Measurements from ENCODE around the gene BHLHE41. TPM values are rescaled to one million over a fixed set of nuclear protein-coding genes. Genes with fewer than 3 reads are reported as not detected.

Gene BHLHE41
- polyA plus RNA-seq, 2 of the 4 experiments (the other 2 are of a cell fraction): 0.41 to 0.81 TPM

GRCh38 chr12:26158078-26158764 is 33.4 kb upstream of the BHLHE41 start:
- CTCF ChIA-PET: no interaction called here
- TF ChIP-seq TFCP2L1 (CRISPR knock-in tag; IDR thresholded peaks at IDR 0.05): no peak
- no peak for TF ChIP-seq HMGXB4 (CRISPR knock-in tag; IDR thresholded peaks at IDR 0.05; ENCODE audit: borderline replicate concordance)
- no peak for TF ChIP-seq ZNF302 (CRISPR knock-in tag; IDR thresholded peaks at IDR 0.05)
- no peak for TF ChIP-seq RARB (CRISPR knock-in tag; IDR thresholded peaks at IDR 0.05)
- TF ChIP-seq HDAC2 (IDR thresholded peaks at IDR 0.05): no peak
- no peak for TF ChIP-seq HOXB13 (CRISPR knock-in tag; IDR thresholded peaks at IDR 0.05; ENCODE audit: low read depth)
- TF ChIP-seq PHF8 (IDR thresholded peaks at IDR 0.05; ENCODE audit: borderline replicate concordance, low read depth): no peak
- TF ChIP-seq SMC3 (IDR thresholded peaks at IDR 0.05): no peak
- TF ChIP-seq GATA3 (IDR thresholded peaks at IDR 0.05; ENCODE audit: borderline replicate concordance): no peak
- no peak for FAIRE-seq

GRCh38 chr12:26157001-26157400 is 32.2 kb upstream of the BHLHE41 start:
- POLR2A ChIA-PET: no interaction called here
- WGBS (ENCODE audit: missing lambda C conversion rate): 52% methylated on average over 3 of the region's 3 CpGs
- no peak for DNase-seq (ENCODE audit: low read depth in 1 of 2, low spot score in 1 of 2)
- Histone ChIP-seq H3K4me2 (no peak overlapping the region), H3K27ac (no peak overlapping the region), H3K4me1 (peaks cover 17% of the 10 kb centered on the region), H3K4me3 (no peak overlapping the region), H3K9me3 (no peaks in the 10 kb centered on the region)
- CTCF ChIA-PET: interaction anchor here (0.6 to 0.9 kb wide), 2 partner anchors 35 to 49 kb away, joined by 3 read pairs; no protein-coding TSS in a partner anchor
- no peak for ATAC-seq
- no peak for FAIRE-seq
- TF ChIP-seq FOSB (CRISPR knock-in tag; IDR thresholded peaks at IDR 0.05): no peak
- no peak for TF ChIP-seq SREBF2 (IDR thresholded peaks at IDR 0.05)
- no peak for TF ChIP-seq HOXB5 (CRISPR knock-in tag; IDR thresholded peaks at IDR 0.05)
- TF ChIP-seq HEYL (CRISPR knock-in tag; IDR thresholded peaks at IDR 0.05): no peak
- TF ChIP-seq KDM5A (IDR thresholded peaks at IDR 0.05): no peak
- TF ChIP-seq USF2 (IDR thresholded peaks at IDR 0.05): no peak

More at GRCh38 chr12:26158078-26158764, 33.4 kb upstream of the BHLHE41 start:
- ATAC-seq: peak in 1 of 2 experiments; percentile 60; a peak in 3 of 6 replicates
- peaks cover 10% of the 10 kb centered on the region; the same call in 2 of the 3 replicates for H3K4me1 ChIP-seq
- 64% methylated on average over 3 of the region's 3 CpGs for WGBS (ENCODE audit: missing lambda C conversion rate)
- no peak overlapping the region for H3K4me2 ChIP-seq
- DNase-seq (ENCODE audit: low read depth in 1 of 2, low spot score in 1 of 2): peak in 1 of 2 experiments; percentile 19
- POLR2A ChIA-PET: no interaction called here
- H3K27ac ChIP-seq: no peak overlapping the region
- no peaks in the 10 kb centered on the region for H3K9me3 ChIP-seq
- H3K4me3 ChIP-seq: no peak overlapping the region

GRCh38 chr12:26156201-26156871 is 31.5 kb upstream of the BHLHE41 start:
- peaks cover 17% of the 10 kb centered on the region for H3K4me1 ChIP-seq
- no peak for ATAC-seq
- no peak overlapping the region for H3K27ac ChIP-seq
- TF ChIP-seq CTCF (IDR thresholded peaks at IDR 0.05): no peak
- TF ChIP-seq RNF2 (IDR thresholded peaks at IDR 0.05; ENCODE audit: borderline replicate concordance, low read depth): no peak
- TF ChIP-seq TFCP2L1 (CRISPR knock-in tag; IDR thresholded peaks at IDR 0.05): no peak
- no peak for TF ChIP-seq CBX2 (IDR thresholded peaks at IDR 0.05; ENCODE audit: borderline replicate concordance, low read depth)
- TF ChIP-seq ZNF302 (CRISPR knock-in tag; IDR thresholded peaks at IDR 0.05): no peak
- no peak for TF ChIP-seq SREBF2 (IDR thresholded peaks at IDR 0.05)
- TF ChIP-seq PHF8 (IDR thresholded peaks at IDR 0.05; ENCODE audit: borderline replicate concordance, low read depth): no peak
- TF ChIP-seq ZC3H11A (IDR thresholded peaks at IDR 0.05): no peak
- no peak for TF ChIP-seq CHD2 (IDR thresholded peaks at IDR 0.05; ENCODE audit: low read length, partially characterized antibody)
- no peak for TF ChIP-seq BCL3 (IDR thresholded peaks at IDR 0.05)
- TF ChIP-seq CHD4 (IDR thresholded peaks at IDR 0.05; ENCODE audit: borderline replicate concordance): no peak
- TF ChIP-seq EP300 (IDR thresholded peaks at IDR 0.05): no peak
- CTCF ChIA-PET: interaction anchor here (0.6 to 1.0 kb wide), 4 partner anchors 24 to 545 kb away, joined by 3 read pairs; no protein-coding TSS in a partner anchor
- no peak overlapping the region for H3K4me3 ChIP-seq
- POLR2A ChIA-PET: no interaction called here
- no peak for FAIRE-seq
- no peak for DNase-seq (ENCODE audit: low read depth in 1 of 2, low spot score in 1 of 2)
- H3K9me3 ChIP-seq: no peaks in the 10 kb centered on the region
- no peak overlapping the region for H3K4me2 ChIP-seq
- 78% methylated on average over 17 of the region's 17 CpGs for WGBS (ENCODE audit: missing lambda C conversion rate)

Measured in A549 (cell line).